Adrenal gland (tissue), 5 donors: ENCODE data around the gene FUCA2.

Source experiments
- POLR2A ChIP-seq, 2 donors: fragments of 450-650 bp; IDR thresholded peaks; one replicate each; pipeline ENCODE4 v1.6.1; 2017; ENCODE audit warnings: antibody characterized with exemption in 2 of 2, mild to moderate bottlenecking in 2 of 2, moderate library complexity in 1 of 2
- TF ChIP-seq, protein P1 (sequence below), 6 experiments: fragments of 450-650 bp in 4 of 6; fragments of 200-600 bp in 2 of 6; sonication (generic) in 1 of 6; IDR thresholded peaks; 1 replicate in 5 of 6; 2 replicates in 1 of 6; pipeline versions ENCODE4 v1.5.1 to v1.8.0; 2016 to 2021; ENCODE audit warnings: antibody characterized with exemption in 6 of 6, mild to moderate bottlenecking in 2 of 6, moderate library complexity in 1 of 6
- donor health status: DM: no; HTN: no; CAD: no.

GRCh38 chr6:143555071-143555492 lies 43.6 kb upstream of the FUCA2 start:
- TF ChIP-seq, protein P1, sequence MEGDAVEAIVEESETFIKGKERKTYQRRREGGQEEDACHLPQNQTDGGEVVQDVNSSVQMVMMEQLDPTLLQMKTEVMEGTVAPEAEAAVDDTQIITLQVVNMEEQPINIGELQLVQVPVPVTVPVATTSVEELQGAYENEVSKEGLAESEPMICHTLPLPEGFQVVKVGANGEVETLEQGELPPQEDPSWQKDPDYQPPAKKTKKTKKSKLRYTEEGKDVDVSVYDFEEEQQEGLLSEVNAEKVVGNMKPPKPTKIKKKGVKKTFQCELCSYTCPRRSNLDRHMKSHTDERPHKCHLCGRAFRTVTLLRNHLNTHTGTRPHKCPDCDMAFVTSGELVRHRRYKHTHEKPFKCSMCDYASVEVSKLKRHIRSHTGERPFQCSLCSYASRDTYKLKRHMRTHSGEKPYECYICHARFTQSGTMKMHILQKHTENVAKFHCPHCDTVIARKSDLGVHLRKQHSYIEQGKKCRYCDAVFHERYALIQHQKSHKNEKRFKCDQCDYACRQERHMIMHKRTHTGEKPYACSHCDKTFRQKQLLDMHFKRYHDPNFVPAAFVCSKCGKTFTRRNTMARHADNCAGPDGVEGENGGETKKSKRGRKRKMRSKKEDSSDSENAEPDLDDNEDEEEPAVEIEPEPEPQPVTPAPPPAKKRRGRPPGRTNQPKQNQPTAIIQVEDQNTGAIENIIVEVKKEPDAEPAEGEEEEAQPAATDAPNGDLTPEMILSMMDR (IDR thresholded peaks at IDR 0.05): no peak
- no peak for TF ChIP-seq POLR2A (IDR thresholded peaks at IDR 0.05)
